Activated T-helper 1 cell treated with anti-CD3 and anti-CD28 coated beads, Interleukin-12 subunit alpha, Interleukin-12 subunit beta, Interleukin-2, Interleukin-4 antibody, amounts not matched to agents 30 ng/mL and 10 ng/mL and 1 ng/mL, durations not matched to agents 14 hours and 24 hours and 36 hours (primary cell): ENCODE results near the gene MTA1. TPM values are rescaled to one million over a fixed set of nuclear protein-coding genes. Genes with fewer than 3 reads are reported as not detected.
A peak's percentile ranks its signal among the peaks of the same experiment; 100 is the strongest.

Experiments used
- DNase-seq: peaks from one replicate; pipeline ENCODE4 v3.0.0; 2021; ENCODE audit warnings: low spot score
- H3K27ac Mint-ChIP-seq: one replicate; pipeline ENCODE4 v1.8.0; 2021; ENCODE audit warnings: mild to moderate bottlenecking, mixed read lengths
- H3K27me3 Mint-ChIP-seq: one replicate; pipeline ENCODE4 v1.8.0; 2022; ENCODE audit warnings: mild to moderate bottlenecking, moderate library complexity, mixed read lengths; ENCODE audit not compliant: insufficient read depth
- H3K36me3 Mint-ChIP-seq: one replicate; pipeline ENCODE4 v1.8.0; 2021; ENCODE audit warnings: low read depth, mixed read lengths
- H3K4me1 Mint-ChIP-seq: one replicate; pipeline ENCODE4 v1.8.0; 2021; ENCODE audit warnings: low read depth, mixed read lengths
- H3K4me3 Mint-ChIP-seq: one replicate; pipeline ENCODE4 v1.8.0; 2021; ENCODE audit warnings: mild to moderate bottlenecking, moderate library complexity, mixed read lengths
- H3K9me3 Mint-ChIP-seq: one replicate; pipeline ENCODE4 v1.8.0; 2021; ENCODE audit warnings: mixed read lengths
- intact Hi-C: fragments of 100-400 bp; cut with micrococcal nuclease; formaldehyde crosslinking; loops from one replicate; pipeline ENCODE4 v1.15.1; 2024
- total RNA-seq: library from RNA; stranded (reverse); gene quantifications from 2 replicates; pipeline ENCODE4 v1.2.3, GENCODE V29; 2022

MTA1 gene
- total RNA-seq, 1 donor from 2014 or later = 173 TPM

DNA sequence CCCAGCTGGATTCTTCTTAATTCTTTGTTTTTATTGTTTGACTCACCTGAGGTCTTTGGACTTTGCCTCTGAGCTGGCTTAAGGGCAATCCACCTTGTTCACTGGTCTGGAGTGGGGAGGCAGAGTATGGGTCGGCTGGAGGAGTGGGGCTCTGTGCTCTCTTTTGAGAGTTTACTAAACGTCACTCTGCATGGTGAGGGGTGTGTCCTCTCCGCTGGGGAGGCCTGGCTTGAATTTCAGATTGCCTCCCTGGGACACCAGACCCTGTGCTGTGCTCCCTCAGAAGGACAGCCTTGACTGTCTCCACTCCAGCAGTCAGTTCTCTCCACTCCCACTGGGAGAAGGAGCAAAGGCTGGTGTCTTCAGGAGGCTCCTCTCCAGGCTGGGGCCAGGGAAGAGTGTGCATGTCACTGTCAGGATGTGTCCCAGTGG lies 1.9 kb upstream of the MTA1 start:
- intact Hi-C loops = loop anchor here (5.0 kb wide), 2 partner anchors 225 to 325 kb away; no protein-coding TSS in a partner anchor
- Mint-ChIP-seq H3K4me3 (peak overlapping the region; percentile 47), H3K4me1 (peaks cover 10% of the 10 kb centered on the region), H3K36me3 (peaks cover 6% of the 10 kb centered on the region), H3K27me3 (peaks cover 2% of the 10 kb centered on the region), H3K9me3 (no peaks in the 10 kb centered on the region), H3K27ac (no peak overlapping the region)
- no peak for DNase-seq

DNA sequence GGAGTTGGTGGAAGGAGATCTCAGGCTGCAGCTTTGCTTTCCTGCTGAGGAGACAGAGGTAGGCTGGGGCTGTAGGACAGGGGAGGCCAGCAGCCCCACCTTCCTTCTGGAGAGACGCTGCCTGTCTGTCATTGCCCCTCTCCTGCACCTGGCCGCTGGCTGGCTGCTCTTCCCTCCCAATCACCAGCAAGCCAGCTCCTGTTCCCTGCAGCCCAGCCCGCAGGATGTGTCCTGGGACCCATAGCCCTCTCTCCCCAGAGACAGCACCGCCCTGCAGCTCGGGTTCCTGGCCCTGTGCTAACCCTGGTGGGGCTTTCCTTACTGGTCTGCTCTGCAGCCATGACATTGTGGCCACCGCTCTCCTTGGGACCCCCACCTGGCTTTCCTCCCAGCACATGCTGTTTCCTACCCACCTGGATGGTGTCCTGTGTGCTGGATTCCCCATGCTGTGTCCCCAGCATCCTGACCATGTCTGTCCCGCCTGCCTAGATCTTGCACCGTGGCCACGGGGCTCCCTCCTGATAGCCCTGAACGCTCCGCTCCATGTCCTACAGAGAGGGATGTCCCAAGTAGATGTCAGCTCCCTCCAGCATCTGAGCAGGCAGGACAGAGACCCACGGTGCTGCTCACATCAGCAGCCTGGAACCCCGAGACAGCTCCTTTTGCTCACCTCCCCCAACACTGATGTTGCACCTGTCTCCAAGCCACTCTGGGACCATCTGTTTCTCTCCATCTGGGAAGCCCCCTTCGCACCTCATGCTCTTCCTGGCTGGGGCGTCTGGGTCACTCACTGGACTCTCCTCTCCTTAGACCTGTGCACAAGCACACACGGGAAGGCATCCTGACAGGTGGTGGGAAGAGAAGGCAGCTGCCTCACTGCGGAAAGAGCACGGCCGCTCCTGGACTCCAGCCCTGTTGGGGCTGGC lies 1.1 kb upstream of the MTA1 start:
- H3K27ac Mint-ChIP-seq = no peak overlapping the region

DNA sequence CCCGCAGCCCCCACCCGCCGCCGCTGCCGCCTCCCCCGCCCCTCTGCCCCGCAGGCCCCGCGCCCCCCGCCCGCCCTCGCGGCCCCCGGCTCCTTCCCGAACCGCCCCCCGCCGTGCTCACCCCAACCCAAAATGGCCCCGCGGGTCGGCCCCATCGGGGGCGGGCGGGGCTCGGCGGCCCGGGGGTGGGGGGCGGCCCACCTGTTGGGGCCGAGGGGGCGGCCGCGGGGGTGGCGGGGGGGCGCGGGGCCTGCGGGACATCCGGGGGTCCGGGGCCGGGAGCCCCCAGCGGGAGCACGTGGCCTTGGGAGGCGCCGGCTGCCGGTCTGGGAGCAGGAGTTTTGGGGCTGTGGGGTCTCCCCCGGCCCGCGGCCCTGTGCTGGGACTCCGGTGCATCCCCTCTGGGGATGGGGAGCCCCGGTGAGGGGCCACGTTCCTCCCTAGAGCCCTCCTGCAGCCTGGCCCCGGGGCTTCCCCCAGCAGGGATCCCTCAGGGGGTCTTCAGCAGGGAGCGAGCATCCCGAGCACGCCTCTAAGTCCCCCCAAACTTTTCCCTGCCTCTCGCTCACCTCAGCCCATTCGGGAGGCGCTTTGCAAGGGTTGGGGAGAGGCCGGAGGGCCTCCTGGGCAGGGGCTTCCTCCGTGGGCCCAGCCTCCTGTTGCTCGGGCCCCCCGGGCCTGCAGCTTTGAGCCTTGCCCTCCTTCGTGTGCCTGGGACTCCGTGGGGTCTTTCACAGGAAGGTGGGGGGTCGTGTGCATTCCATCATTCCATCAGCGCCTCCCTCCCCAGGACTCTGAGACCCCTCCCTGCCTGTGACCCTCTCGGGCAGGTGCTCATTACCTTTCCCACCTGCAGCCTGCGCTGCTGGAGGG lies 710 bp downstream of the MTA1 start:
- intact Hi-C loops = no loop called here
- Mint-ChIP-seq H3K4me3 (peak overlapping the region; percentile 94), H3K27ac (peak overlapping the region; percentile 90), H3K9me3 (no peaks in the 10 kb centered on the region), H3K27me3 (peaks cover 2% of the 10 kb centered on the region), H3K4me1 (peaks cover 7% of the 10 kb centered on the region), H3K36me3 (peaks cover 10% of the 10 kb centered on the region)
- no peak for DNase-seq

More for the DNA sequence above, 1.1 kb upstream of the MTA1 start:
- Mint-ChIP-seq H3K36me3 (peaks cover 8% of the 10 kb centered on the region), H3K27me3 (peaks cover 2% of the 10 kb centered on the region), H3K4me3 (peak overlapping the region; percentile 68), H3K4me1 (peaks cover 10% of the 10 kb centered on the region), H3K9me3 (no peaks in the 10 kb centered on the region)
- DNase-seq = no peak
- intact Hi-C loops = loop anchor here (1.0 to 5.0 kb wide), 4 partner anchors 20 to 326 kb away; partner anchors contain the start of gene TEX22

DNA sequence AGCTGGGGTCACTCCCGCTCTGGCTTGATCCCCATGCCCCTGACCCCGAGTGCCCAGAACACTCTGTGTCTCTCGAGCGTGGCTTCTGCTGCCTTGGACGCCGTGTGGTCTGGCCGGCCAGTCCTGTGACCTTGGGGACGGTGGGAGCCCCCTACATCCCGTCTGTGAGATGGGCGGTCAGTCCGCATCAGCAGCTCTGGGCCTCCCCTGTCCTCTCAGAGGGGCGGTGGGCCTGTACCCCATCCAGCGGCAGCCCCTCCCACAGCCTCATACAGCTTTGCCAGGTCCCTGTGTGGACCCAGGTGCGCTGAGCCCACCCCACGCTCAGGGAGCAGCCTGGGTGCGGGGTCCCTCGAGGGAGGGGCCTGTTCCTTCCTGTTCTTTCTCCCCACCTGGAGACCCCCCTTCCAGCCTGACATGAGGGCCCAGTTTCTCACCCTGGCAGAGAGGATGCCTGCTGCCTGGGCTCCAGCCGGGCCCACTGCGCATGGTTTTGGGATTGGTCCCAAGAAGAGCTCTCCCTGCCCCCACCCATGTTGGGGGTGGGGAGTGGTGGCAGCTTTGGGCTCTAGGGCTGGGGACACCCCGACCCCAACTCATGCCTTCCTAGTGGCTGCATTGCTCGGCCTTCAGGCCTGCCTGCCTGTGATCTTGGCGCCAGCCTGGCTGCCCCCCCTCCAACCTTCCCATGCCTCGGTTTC lies 1.5 kb downstream of the MTA1 start:
- H3K36me3 Mint-ChIP-seq = peaks cover 10% of the 10 kb centered on the region
- intact Hi-C loops = no loop called here
- no peak for DNase-seq
- H3K4me3 Mint-ChIP-seq = peak overlapping the region; percentile 94
- H3K4me1 Mint-ChIP-seq = peaks cover 5% of the 10 kb centered on the region
- peak overlapping the region; percentile 90 for H3K27ac Mint-ChIP-seq
- no peaks in the 10 kb centered on the region for H3K9me3 Mint-ChIP-seq
- peaks cover 2% of the 10 kb centered on the region for H3K27me3 Mint-ChIP-seq

DNA sequence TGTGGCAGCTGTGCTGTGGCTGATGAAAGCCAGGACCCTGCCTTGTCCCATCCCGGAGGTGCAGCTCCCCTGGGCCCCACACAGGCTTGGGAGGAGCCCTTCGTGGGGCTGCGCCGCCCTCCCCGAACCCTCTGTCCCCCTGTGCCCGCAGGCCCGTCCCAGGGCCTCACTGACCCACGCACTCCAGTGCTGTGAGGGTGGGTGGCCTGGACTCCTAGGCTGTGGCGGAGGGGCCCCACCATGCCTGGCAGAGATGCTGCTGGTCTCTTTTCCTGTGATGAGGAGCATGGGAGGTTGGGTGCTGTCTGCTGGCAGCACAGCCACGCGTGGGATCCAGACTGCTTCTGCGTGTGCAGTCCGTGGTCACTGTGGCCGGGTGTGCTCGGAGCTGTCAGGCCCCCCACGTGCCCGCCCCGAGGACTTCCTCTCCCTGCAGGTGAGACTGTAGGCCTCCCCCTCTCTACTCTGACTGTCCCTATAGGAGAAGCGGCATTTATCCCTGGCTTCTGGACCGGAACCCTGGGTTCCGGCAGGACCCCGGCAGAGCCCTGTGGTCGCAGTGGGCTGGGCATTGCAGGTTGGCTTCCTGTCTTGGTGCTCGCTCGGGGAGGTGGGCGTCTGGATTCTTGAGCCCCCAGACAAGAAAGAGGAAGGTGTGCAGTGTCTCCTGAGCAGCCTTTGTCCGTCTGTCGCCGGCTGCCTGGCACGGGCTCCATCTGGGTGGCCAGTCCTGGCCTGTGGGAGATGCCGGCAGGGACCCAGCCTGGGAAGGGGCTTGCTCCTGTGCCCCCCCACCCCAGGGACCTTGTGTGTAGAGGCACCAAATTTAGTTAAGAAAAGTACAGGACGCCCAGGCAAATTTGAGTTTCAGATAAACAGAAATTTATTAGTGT lies 2.3 kb downstream of the MTA1 start:
- Mint-ChIP-seq H3K27me3 (peaks cover 2% of the 10 kb centered on the region), H3K27ac (peak overlapping the region; percentile 90), H3K4me3 (peak overlapping the region; percentile 94), H3K36me3 (peaks cover 15% of the 10 kb centered on the region), H3K9me3 (no peaks in the 10 kb centered on the region), H3K4me1 (peaks cover 5% of the 10 kb centered on the region)
- intact Hi-C loops = no loop called here
- DNase-seq = no peak

DNA sequence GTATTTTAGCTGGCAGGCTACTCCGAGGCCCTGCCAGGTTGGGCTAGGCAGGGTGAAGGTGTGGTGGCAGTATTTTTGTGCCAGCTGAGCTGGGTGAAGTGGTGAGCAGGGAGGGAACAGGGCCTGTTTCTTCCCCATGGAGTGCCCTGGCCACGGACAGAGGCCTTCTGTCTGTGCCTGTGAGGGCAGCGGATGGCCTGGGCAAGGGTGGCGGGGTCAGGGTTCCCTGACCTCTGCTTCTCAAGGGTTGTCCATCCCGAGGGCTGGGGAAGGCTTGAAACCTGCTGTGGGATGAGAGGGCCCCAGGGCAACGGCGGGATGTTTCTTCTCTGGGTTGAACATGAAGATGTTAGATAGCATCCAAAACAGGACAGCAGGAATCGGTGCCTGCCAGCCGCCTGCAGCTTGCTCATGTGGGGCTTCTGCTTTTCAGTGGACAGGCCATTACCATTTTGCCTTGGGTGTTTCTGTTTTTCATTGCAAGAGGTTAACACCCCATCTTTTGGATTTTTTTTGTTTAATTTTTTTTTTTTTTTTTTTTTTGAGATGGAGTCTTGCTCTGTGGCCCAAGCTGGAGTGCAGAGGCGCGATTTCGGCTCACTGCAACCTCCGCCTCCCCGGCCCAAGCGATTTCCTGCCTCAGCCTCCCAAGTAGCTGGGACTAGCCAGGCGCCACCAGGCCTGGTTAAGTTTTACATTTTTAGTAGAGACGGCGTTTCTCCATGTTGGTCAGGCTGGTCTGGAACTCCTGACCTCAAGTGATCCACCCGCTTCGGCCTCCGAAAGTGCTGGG lies 3.3 kb downstream of the MTA1 start:
- DNase-seq = no peak
- Mint-ChIP-seq H3K27me3 (no peaks in the 10 kb centered on the region), H3K36me3 (peaks cover 18% of the 10 kb centered on the region), H3K9me3 (no peaks in the 10 kb centered on the region), H3K4me3 (peak overlapping the region; percentile 10), H3K4me1 (peaks cover 5% of the 10 kb centered on the region), H3K27ac (peak overlapping the region; percentile 52)
- intact Hi-C loops = no loop called here

DNA sequence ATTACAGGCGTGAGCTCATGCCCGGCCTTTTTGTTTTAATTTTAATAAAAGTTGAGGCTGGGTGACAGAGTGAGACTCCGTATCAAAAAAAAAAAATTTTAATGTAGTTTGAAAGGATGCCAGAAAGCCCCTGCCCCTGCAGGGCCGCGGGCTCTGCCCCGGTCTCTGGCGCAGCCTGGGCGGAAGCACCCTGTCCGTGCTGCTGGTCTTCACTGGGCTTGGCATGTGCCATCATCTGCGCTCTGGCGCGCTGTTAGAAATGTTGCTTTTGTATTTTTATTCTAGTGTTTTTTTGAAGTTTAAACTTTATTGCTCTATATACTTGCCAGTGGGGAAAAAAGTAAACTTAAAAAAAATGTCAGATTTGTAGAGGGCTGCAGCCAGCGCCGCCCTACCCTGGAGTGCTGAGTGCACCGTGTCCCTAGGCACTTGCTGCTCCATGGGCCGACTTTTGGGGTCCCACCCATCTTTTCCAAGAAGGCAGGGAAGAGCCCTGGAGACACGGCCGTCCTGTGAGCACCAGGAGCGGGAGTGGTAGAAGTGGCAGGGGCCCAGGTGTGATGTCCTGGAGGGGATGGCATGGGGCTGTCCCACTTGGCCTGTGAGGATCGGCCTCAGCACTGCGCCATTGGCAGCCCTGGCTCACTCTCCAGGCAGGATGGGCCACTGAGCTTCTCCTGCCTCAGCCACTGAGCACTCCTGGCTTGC lies 4.0 kb downstream of the MTA1 start:
- Mint-ChIP-seq H3K9me3 (no peaks in the 10 kb centered on the region), H3K4me3 (peak overlapping the region; percentile 45), H3K4me1 (peaks cover 5% of the 10 kb centered on the region), H3K36me3 (peaks cover 18% of the 10 kb centered on the region), H3K27me3 (no peaks in the 10 kb centered on the region), H3K27ac (no peak overlapping the region)
- no peak for DNase-seq
- intact Hi-C loops = no loop called here

DNA sequence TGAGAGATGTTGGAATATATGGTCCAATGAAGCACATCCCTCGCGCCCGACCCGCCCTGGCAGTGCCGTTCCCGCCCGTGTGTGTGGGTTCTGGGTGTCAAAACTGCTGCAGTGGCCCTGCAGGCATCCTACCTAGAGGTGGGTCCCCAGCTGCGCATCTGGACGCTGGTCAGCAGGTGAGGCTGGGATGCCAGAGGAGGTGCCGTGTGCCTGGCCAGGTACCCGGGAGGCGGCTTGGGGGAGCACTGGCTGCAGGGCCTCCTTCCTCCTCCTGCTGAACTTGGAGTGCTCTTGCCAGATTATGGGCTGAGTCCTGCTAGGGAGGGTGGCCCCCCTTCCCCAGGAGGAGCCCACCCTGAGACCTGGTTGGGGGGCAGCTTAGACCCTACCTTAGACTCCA lies 5.2 kb downstream of the MTA1 start:
- Mint-ChIP-seq H3K27me3 (no peaks in the 10 kb centered on the region), H3K36me3 (peaks cover 18% of the 10 kb centered on the region), H3K4me3 (no peak overlapping the region), H3K9me3 (no peaks in the 10 kb centered on the region), H3K27ac (no peak overlapping the region), H3K4me1 (peaks cover 5% of the 10 kb centered on the region)
- intact Hi-C loops = no loop called here
- DNase-seq = no peak

DNA sequence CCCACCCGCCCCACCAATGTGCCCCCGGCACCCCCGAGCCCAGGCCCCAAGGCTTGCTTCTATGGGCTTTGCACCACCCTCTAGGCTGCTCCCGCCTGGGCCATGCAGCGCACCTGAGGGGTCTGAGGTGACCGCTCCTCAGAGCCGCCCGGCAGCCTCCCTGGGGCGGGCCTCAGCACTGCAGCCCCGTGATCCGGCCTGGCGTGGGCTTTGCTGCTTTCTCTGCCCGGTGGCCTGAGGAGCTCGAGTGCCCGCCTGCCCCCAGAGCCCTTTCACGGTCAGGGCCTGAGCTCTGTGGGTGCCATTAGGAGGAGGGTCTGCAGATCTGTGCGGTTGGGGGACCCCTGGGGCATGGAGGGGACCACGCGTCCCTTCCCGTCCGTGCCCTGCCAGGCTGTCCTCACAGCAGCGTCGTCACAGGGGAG lies 6.2 kb downstream of the MTA1 start:
- Mint-ChIP-seq H3K4me3 (no peak overlapping the region), H3K9me3 (no peaks in the 10 kb centered on the region), H3K4me1 (peaks cover 5% of the 10 kb centered on the region), H3K27ac (no peak overlapping the region), H3K27me3 (no peaks in the 10 kb centered on the region), H3K36me3 (peaks cover 23% of the 10 kb centered on the region)
- no peak for DNase-seq
- intact Hi-C loops = no loop called here

DNA sequence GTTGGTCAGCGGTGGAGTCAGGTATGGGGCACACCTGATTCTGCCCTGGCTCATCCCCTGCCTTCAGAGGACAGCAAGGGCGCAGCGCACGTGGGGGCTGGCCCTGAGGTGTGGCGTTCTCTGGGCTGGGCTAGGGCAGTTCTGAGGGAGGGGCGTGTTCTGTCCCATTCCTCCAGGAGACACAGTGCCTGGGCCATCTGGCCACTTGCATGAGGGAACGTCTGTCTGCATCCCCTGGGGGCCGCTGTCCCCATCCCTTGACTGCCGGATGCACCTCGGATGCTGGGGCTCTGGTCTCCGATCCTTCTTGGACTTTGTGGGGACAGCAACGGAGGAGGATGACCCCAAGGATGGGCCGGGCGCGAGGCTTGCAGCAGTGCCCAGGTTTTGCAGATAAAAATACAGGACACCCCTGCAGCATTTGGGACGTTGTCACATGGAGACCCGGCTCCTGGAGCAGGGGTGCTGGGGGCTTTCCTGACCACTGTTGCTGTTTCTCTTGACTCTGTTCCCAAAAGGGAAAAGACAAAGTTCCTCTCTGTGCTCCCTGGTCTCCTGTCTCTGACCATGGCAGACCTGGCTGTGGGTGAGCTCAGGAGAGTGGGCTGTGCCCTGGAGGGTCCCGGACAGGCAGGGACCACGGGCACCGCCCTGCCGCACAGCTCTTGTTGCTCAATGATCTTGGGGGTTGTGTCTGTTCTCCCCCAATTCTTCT lies 6.9 kb downstream of the MTA1 start:
- no peak overlapping the region for H3K4me3 Mint-ChIP-seq
- intact Hi-C loops = no loop called here
- H3K9me3 Mint-ChIP-seq = no peaks in the 10 kb centered on the region
- no peaks in the 10 kb centered on the region for H3K27me3 Mint-ChIP-seq
- no peak for DNase-seq
- no peak overlapping the region for H3K27ac Mint-ChIP-seq
- peaks cover 23% of the 10 kb centered on the region for H3K36me3 Mint-ChIP-seq
- peaks cover 5% of the 10 kb centered on the region for H3K4me1 Mint-ChIP-seq
